Neural progenitor cell (in vitro differentiated cells): ENCODE results near the gene PPP1R15B. TPM values are rescaled to one million over a fixed set of nuclear protein-coding genes. Genes with fewer than 3 reads are reported as not detected.

Source experiments
- DNase-seq: peaks from one replicate; pipeline ENCODE4 v3.0.0-alpha.2; 2016; ENCODE audit warnings: low spot score
- H2AFZ ChIP-seq: fragments of 200-600 bp; sonication (generic); replicated peaks from 2 replicates; pipeline ENCODE4 v1.6.1; 2016; ENCODE audit warnings: antibody characterized with exemption
- H3F3A ChIP-seq: fragments of 200-600 bp; sonication (generic); 2 replicates; pipeline ENCODE4 v1.6.1; 2016; ENCODE audit warnings: antibody characterized with exemption, low read depth
- H3K27ac ChIP-seq: fragments of 200-600 bp; sonication (generic); 2 replicates; pipeline ENCODE4 v1.5.1; 2016; ENCODE audit warnings: mild to moderate bottlenecking
- H3K27me3 ChIP-seq: fragments of 200-600 bp; sonication (generic); 2 replicates; pipeline ENCODE4 v1.6.1; 2016; ENCODE audit warnings: mild to moderate bottlenecking, moderate library complexity
- H3K36me3 ChIP-seq: fragments of 200-600 bp; sonication (generic); 2 replicates; pipeline ENCODE4 v1.5.1; 2016
- H3K4me1 ChIP-seq: fragments of 200-600 bp; sonication (generic); 2 replicates; pipeline ENCODE4 v1.6.1; 2016; ENCODE audit warnings: mixed run types
- H3K4me2 ChIP-seq: fragments of 200-600 bp; sonication (generic); 2 replicates; pipeline ENCODE4 v1.6.1; 2016
- H3K4me3 ChIP-seq: fragments of 200-600 bp; sonication (generic); 2 replicates; pipeline ENCODE4 v1.5.1; 2016
- H3K79me2 ChIP-seq: fragments of 200-600 bp; sonication (generic); 2 replicates; pipeline ENCODE4 v1.6.1; 2016; ENCODE audit warnings: low read depth
- H3K9ac ChIP-seq: fragments of 200-600 bp; sonication (generic); 2 replicates; pipeline ENCODE4 v1.6.1; 2016
- H3K9me3 ChIP-seq: fragments of 200-600 bp; sonication (generic); 2 replicates; pipeline ENCODE4 v1.5.1; 2016; ENCODE audit warnings: low read depth
- H4K20me1 ChIP-seq: fragments of 200-600 bp; sonication (generic); 2 replicates; pipeline ENCODE4 v1.6.1; 2016; ENCODE audit warnings: low read depth
- H3K27ac Mint-ChIP-seq: 3 replicates; pipeline ENCODE4 v1.8.0; 2021; ENCODE audit warnings: mixed read lengths
- H3K27me3 Mint-ChIP-seq: 2 replicates; pipeline ENCODE4 v1.8.0; 2022; ENCODE audit warnings: low read depth, mild to moderate bottlenecking, inconsistent platforms, moderate library complexity, mixed read lengths; ENCODE audit not compliant: insufficient read depth
- H3K36me3 Mint-ChIP-seq: 3 replicates; pipeline ENCODE4 v1.8.0; 2021; ENCODE audit warnings: mixed read lengths
- H3K4me1 Mint-ChIP-seq: 3 replicates; pipeline ENCODE4 v1.8.0; 2021; ENCODE audit warnings: mixed read lengths
- H3K4me3 Mint-ChIP-seq: 3 replicates; pipeline ENCODE4 v1.8.0; 2021; ENCODE audit warnings: mild to moderate bottlenecking, moderate library complexity, mixed read lengths
- H3K9me3 Mint-ChIP-seq: 3 replicates; pipeline ENCODE4 v1.8.0; 2020; ENCODE audit warnings: mixed read lengths
- EZH2 ChIP-seq: fragments of 200-600 bp; sonication (generic); IDR thresholded peaks from 2 replicates; pipeline ENCODE4 v1.6.1; 2017; ENCODE audit warnings: antibody characterized with exemption, mild to moderate bottlenecking, moderate library complexity
- EZH2phosphoT487 ChIP-seq: fragments of 200-600 bp; sonication (generic); IDR thresholded peaks from 2 replicates; pipeline ENCODE4 v1.6.1; 2017; ENCODE audit warnings: antibody characterized with exemption
- total RNA-seq: library from RNA; depleted of rRNA; stranded (reverse); fragments of >200 nt; gene quantifications from 2 replicates; pipeline ENCODE4 v1.2.3, GENCODE V29; 2015; ENCODE audit warnings: low replicate concordance
- TF ChIP-seq, protein P1 (sequence below): fragments of 200-600 bp; sonication (generic); IDR thresholded peaks from 2 replicates; pipeline ENCODE4 v1.5.1; 2017; ENCODE audit warnings: antibody characterized with exemption, mild to moderate bottlenecking

The PPP1R15B gene
- total RNA-seq, 1 donor from 2014 or later = 32.7 TPM

GRCh38 chr1:204429746-204430145, 18.1 kb upstream of the PPP1R15B start:
- H3K4me3 Mint-ChIP-seq = no peak overlapping the region
- H3K4me3 ChIP-seq = no peak overlapping the region
- H3K27ac ChIP-seq = no peak overlapping the region
- peaks cover 55% of the 10 kb centered on the region for H3K36me3 Mint-ChIP-seq
- H3K4me2 ChIP-seq = no peak overlapping the region
- no peak overlapping the region for H3K27ac Mint-ChIP-seq
- peaks cover 4% of the 10 kb centered on the region for H3K27me3 Mint-ChIP-seq
- H4K20me1 ChIP-seq = peaks cover 3% of the 10 kb centered on the region
- DNase-seq = no peak
- no peaks in the 10 kb centered on the region for H3K4me1 Mint-ChIP-seq
- H3K9ac ChIP-seq = no peak overlapping the region
- no peaks in the 10 kb centered on the region for H3F3A ChIP-seq
- no peak overlapping the region for H2AFZ ChIP-seq
- no peaks in the 10 kb centered on the region for H3K79me2 ChIP-seq
- no peaks in the 10 kb centered on the region for H3K9me3 Mint-ChIP-seq
- no peaks in the 10 kb centered on the region for H3K36me3 ChIP-seq
- no peaks in the 10 kb centered on the region for H3K27me3 ChIP-seq
- H3K9me3 ChIP-seq = no peaks in the 10 kb centered on the region
- no peaks in the 10 kb centered on the region for H3K4me1 ChIP-seq
- TF ChIP-seq, protein P1, sequence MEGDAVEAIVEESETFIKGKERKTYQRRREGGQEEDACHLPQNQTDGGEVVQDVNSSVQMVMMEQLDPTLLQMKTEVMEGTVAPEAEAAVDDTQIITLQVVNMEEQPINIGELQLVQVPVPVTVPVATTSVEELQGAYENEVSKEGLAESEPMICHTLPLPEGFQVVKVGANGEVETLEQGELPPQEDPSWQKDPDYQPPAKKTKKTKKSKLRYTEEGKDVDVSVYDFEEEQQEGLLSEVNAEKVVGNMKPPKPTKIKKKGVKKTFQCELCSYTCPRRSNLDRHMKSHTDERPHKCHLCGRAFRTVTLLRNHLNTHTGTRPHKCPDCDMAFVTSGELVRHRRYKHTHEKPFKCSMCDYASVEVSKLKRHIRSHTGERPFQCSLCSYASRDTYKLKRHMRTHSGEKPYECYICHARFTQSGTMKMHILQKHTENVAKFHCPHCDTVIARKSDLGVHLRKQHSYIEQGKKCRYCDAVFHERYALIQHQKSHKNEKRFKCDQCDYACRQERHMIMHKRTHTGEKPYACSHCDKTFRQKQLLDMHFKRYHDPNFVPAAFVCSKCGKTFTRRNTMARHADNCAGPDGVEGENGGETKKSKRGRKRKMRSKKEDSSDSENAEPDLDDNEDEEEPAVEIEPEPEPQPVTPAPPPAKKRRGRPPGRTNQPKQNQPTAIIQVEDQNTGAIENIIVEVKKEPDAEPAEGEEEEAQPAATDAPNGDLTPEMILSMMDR = no peak
- no peak for TF ChIP-seq EZH2phosphoT487
- TF ChIP-seq EZH2 = no peak

DNA sequence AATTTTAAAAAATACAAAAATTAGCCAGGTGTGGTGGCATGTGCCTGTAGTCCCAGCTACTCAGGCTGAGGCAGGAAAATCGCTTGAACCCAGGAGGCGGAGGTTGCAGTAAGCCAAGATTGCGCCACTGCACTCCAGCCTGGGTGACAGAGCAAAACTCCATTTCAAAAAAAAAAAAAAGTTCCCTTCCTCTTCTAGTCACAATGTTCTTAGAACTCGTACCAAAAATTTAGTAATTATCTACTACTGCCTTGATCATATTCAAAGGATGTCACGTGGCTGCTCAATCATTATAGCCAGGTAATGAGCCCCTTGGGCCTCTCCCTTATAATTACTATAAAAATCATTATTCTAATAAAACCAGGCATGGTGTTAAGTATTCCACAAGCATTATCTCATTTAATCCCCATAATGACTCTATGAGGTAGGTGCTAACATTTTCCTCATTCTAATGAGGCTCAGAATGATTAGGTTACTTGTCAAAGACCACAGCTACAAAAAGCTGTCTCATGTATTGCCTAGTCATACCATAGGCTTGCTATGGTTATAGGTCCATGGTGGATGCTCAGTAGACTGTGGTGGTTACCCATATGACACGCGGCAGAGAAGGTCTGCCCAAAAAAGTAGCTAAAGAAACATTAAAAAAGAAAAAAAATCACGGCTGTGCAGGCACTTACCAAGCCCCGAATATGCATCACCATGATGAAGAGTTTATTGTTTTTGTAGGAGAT, 15.5 kb upstream of the PPP1R15B start:
- H3K4me3 Mint-ChIP-seq = no peak overlapping the region
- Histone ChIP-seq H3F3A (no peaks in the 10 kb centered on the region), H3K9me3 (no peaks in the 10 kb centered on the region), H3K27ac (no peak overlapping the region), H4K20me1 (peaks cover 3% of the 10 kb centered on the region), H3K79me2 (no peaks in the 10 kb centered on the region), H3K4me3 (no peak overlapping the region), H3K36me3 (no peaks in the 10 kb centered on the region), H2AFZ (no peak overlapping the region), H3K27me3 (no peaks in the 10 kb centered on the region), H3K4me2 (no peak overlapping the region), H3K9ac (no peak overlapping the region), H3K4me1 (no peaks in the 10 kb centered on the region)
- H3K27me3 Mint-ChIP-seq = peaks cover 2% of the 10 kb centered on the region
- DNase-seq = no peak
- H3K4me1 Mint-ChIP-seq = peaks cover 6% of the 10 kb centered on the region
- peaks cover 42% of the 10 kb centered on the region for H3K36me3 Mint-ChIP-seq
- no peak overlapping the region for H3K27ac Mint-ChIP-seq
- TF ChIP-seq EZH2 (no peak), EZH2phosphoT487 (no peak)
- TF ChIP-seq, protein P1 = no peak
- H3K9me3 Mint-ChIP-seq = no peaks in the 10 kb centered on the region

DNA sequence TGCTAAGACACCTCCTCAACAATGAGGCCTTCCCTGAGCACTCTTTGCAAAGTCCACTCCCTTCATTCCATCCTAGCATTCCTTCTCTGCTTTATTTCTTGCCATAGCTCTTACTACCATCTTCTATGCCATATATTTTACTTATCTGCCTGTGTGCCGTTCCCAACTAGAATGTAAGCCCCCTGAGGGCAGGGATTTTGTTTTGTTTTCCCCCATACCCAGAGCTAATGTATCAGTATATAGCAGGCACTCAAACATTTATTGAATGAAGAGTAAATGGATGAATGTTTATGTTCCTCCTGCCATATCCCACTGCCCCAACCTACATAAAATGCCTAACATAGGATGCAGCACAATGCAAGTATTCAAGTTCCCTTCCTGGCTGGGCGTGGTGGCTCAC, 14.9 kb upstream of the PPP1R15B start:
- H3K27ac Mint-ChIP-seq = no peak overlapping the region
- Histone ChIP-seq H3K9me3 (no peaks in the 10 kb centered on the region), H3K79me2 (no peaks in the 10 kb centered on the region), H3K4me1 (no peaks in the 10 kb centered on the region), H3K27ac (no peak overlapping the region), H3K9ac (no peak overlapping the region), H3K4me2 (no peak overlapping the region), H3F3A (no peaks in the 10 kb centered on the region), H3K27me3 (no peaks in the 10 kb centered on the region), H3K36me3 (peaks cover 1% of the 10 kb centered on the region), H4K20me1 (peaks cover 3% of the 10 kb centered on the region), H2AFZ (no peak overlapping the region), H3K4me3 (no peak overlapping the region)
- no peaks in the 10 kb centered on the region for H3K27me3 Mint-ChIP-seq
- H3K9me3 Mint-ChIP-seq = no peaks in the 10 kb centered on the region
- peaks cover 43% of the 10 kb centered on the region for H3K36me3 Mint-ChIP-seq
- no peak for DNase-seq
- no peak overlapping the region for H3K4me3 Mint-ChIP-seq
- TF ChIP-seq EZH2 = no peak
- no peak for TF ChIP-seq EZH2phosphoT487
- TF ChIP-seq, protein P1 = no peak
- peaks cover 6% of the 10 kb centered on the region for H3K4me1 Mint-ChIP-seq
